ENCODE measurements around the gene UBE3A.

The UBE3A gene

GRCh38 chr15:25406261-25406660 lies 32.6 kb downstream of the UBE3A start:
- DNase-seq, result no peak

GRCh38 chr15:25403771-25404170 lies 35.1 kb downstream of the UBE3A start:
- DNase-seq, result no peak

GRCh38 chr15:25402342-25402741 lies 36.5 kb downstream of the UBE3A start:
- DNase-seq, result no peak

- DNase-seq, result no peak
These were observed 37.3 kb downstream of the UBE3A start for GRCh38 chr15:25401501-25401900.

GRCh38 chr15:25397100-25397499 lies 41.7 kb downstream of the UBE3A start:
- DNase-seq, result no peak

GRCh38 chr15:25394898-25395297 lies 43.9 kb downstream of the UBE3A start:
- no peak for DNase-seq

GRCh38 chr15:25392806-25393205 lies 46.0 kb downstream of the UBE3A start:
- DNase-seq, result no peak

GRCh38 chr15:25391971-25392721 lies 46.7 kb downstream of the UBE3A start:
- no peak for DNase-seq

- no peak for DNase-seq
These were observed 52.8 kb downstream of the UBE3A start for GRCh38 chr15:25385986-25386385.

GRCh38 chr15:25381579-25381978 lies 57.2 kb downstream of the UBE3A start:
- DNase-seq, result no peak

GRCh38 chr15:25378501-25378901 lies 60.3 kb downstream of the UBE3A start:
- no peak for DNase-seq

GRCh38 chr15:25375557-25375956 lies 63.3 kb downstream of the UBE3A start:
- no peak for DNase-seq

- DNase-seq, result peak in 3 of 58 donors; percentile 2 to 6 (median 5)
These were observed 64.7 kb downstream of the UBE3A start for GRCh38 chr15:25374143-25374542.

GRCh38 chr15:25372298-25372697 lies 66.5 kb downstream of the UBE3A start:
- no peak for DNase-seq

- DNase-seq, result no peak
These were observed 70.0 kb downstream of the UBE3A start for GRCh38 chr15:25368850-25369249.

- DNase-seq, result no peak
These were observed 72.8 kb downstream of the UBE3A start for GRCh38 chr15:25366058-25366457.

GRCh38 chr15:25362545-25362944 lies 76.3 kb downstream of the UBE3A start:
- DNase-seq, result no peak

GRCh38 chr15:25347707-25348106 lies 91.1 kb downstream of the UBE3A start:
- no peak for DNase-seq

GRCh38 chr15:25346371-25346770 lies 92.5 kb downstream of the UBE3A start:
- peak in 1 of 58 donors; percentile 7 for DNase-seq

- peak in 53 of 58 donors; percentile 1 to 85 (median 39) for DNase-seq
These were observed 92.9 kb downstream of the UBE3A start for GRCh38 chr15:25345943-25346342.

- DNase-seq, result no peak
These were observed 96.2 kb downstream of the UBE3A start for GRCh38 chr15:25342629-25343028.

- no peak for DNase-seq
These were observed 99.4 kb downstream of the UBE3A start for GRCh38 chr15:25339431-25339830.

- DNase-seq, result no peak
These were observed 103.5 kb downstream of the UBE3A start for GRCh38 chr15:25335279-25335678.

- DNase-seq, result no peak
These were observed 105.8 kb downstream of the UBE3A start for GRCh38 chr15:25333049-25333448.
